ENCODE results near the gene MSH5. TPM values are rescaled to one million over a fixed set of nuclear protein-coding genes. Genes with fewer than 3 reads are reported as not detected.

MSH5 gene
- total and polyA plus RNA-seq, 9 of the 15 experiments (the other 6 are each of a cell fraction or from before 2014, with no cell fraction given) = 12.5 to 104 (median 46.6) TPM

GRCh38 chr6:31702405-31702818 is 37.4 kb upstream of the MSH5 start (continued):
- TF ChIP-seq SMC3 (conservative IDR thresholded peaks at IDR 0.05; ENCODE audit: insufficient read depth, low read depth, low read length) (no peak), ZNF407 (IDR thresholded peaks at IDR 0.05; ENCODE audit: low read depth) (no peak), PHTF2 (CRISPR knock-in tag; IDR thresholded peaks at IDR 0.05) (no peak), ILF3 (IDR thresholded peaks at IDR 0.05; ENCODE audit: borderline replicate concordance) (no peak), ERF (CRISPR knock-in tag; IDR thresholded peaks at IDR 0.05) (no peak), PHB2 (IDR thresholded peaks at IDR 0.05; ENCODE audit: low read depth) (no peak), ZNF668 (CRISPR knock-in tag; IDR thresholded peaks at IDR 0.05) (no peak), GABPB1 (CRISPR knock-in tag; IDR thresholded peaks at IDR 0.05) (no peak), SMARCB1 (IDR thresholded peaks at IDR 0.05; ENCODE audit: insufficient read length, low read depth) (no peak), PRMT5 (CRISPR knock-in tag; IDR thresholded peaks at IDR 0.05) (no peak), TCF7 (IDR thresholded peaks at IDR 0.05; ENCODE audit: borderline replicate concordance) (no peak), NFRKB (IDR thresholded peaks at IDR 0.05; ENCODE audit: low read depth) (0 out of 2 replicates have a peak, but pooled peaks have one; percentile 7), C11orf30 (IDR thresholded peaks at IDR 0.05; ENCODE audit: low read depth) (0 out of 2 replicates have a peak, but pooled peaks have one; percentile 4)
- TF ChIP-seq, protein P1, sequence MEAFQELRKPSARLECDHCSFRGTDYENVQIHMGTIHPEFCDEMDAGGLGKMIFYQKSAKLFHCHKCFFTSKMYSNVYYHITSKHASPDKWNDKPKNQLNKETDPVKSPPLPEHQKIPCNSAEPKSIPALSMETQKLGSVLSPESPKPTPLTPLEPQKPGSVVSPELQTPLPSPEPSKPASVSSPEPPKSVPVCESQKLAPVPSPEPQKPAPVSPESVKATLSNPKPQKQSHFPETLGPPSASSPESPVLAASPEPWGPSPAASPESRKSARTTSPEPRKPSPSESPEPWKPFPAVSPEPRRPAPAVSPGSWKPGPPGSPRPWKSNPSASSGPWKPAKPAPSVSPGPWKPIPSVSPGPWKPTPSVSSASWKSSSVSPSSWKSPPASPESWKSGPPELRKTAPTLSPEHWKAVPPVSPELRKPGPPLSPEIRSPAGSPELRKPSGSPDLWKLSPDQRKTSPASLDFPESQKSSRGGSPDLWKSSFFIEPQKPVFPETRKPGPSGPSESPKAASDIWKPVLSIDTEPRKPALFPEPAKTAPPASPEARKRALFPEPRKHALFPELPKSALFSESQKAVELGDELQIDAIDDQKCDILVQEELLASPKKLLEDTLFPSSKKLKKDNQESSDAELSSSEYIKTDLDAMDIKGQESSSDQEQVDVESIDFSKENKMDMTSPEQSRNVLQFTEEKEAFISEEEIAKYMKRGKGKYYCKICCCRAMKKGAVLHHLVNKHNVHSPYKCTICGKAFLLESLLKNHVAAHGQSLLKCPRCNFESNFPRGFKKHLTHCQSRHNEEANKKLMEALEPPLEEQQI (IDR thresholded peaks at IDR 0.05) = no peak
- TF ChIP-seq, protein P2, sequence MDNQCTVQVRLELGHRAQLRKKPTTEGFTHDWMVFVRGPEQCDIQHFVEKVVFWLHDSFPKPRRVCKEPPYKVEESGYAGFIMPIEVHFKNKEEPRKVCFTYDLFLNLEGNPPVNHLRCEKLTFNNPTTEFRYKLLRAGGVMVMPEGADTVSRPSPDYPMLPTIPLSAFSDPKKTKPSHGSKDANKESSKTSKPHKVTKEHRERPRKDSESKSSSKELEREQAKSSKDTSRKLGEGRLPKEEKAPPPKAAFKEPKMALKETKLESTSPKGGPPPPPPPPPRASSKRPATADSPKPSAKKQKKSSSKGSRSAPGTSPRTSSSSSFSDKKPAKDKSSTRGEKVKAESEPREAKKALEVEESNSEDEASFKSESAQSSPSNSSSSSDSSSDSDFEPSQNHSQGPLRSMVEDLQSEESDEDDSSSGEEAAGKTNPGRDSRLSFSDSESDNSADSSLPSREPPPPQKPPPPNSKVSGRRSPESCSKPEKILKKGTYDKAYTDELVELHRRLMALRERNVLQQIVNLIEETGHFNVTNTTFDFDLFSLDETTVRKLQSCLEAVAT (IDR thresholded peaks at IDR 0.05) = peak in 1 of 2 experiments; percentile 27; a peak in 2 of 4 replicates
- TF ChIP-seq, protein P3, sequence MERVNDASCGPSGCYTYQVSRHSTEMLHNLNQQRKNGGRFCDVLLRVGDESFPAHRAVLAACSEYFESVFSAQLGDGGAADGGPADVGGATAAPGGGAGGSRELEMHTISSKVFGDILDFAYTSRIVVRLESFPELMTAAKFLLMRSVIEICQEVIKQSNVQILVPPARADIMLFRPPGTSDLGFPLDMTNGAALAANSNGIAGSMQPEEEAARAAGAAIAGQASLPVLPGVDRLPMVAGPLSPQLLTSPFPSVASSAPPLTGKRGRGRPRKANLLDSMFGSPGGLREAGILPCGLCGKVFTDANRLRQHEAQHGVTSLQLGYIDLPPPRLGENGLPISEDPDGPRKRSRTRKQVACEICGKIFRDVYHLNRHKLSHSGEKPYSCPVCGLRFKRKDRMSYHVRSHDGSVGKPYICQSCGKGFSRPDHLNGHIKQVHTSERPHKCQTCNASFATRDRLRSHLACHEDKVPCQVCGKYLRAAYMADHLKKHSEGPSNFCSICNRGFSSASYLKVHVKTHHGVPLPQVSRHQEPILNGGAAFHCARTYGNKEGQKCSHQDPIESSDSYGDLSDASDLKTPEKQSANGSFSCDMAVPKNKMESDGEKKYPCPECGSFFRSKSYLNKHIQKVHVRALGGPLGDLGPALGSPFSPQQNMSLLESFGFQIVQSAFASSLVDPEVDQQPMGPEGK (CRISPR knock-in tag; IDR thresholded peaks at IDR 0.05; ENCODE audit: borderline replicate concordance) = no peak
